ENCODE data around the gene RIPK1. TPM values are rescaled to one million over a fixed set of nuclear protein-coding genes. Genes with fewer than 3 reads are reported as not detected.

Gene RIPK1
- total and polyA plus RNA-seq, 9 of the 15 experiments (the other 6 are each of a cell fraction or from before 2014, with no cell fraction given) = 3.8 to 24.9 (median 17.7) TPM

DNA sequence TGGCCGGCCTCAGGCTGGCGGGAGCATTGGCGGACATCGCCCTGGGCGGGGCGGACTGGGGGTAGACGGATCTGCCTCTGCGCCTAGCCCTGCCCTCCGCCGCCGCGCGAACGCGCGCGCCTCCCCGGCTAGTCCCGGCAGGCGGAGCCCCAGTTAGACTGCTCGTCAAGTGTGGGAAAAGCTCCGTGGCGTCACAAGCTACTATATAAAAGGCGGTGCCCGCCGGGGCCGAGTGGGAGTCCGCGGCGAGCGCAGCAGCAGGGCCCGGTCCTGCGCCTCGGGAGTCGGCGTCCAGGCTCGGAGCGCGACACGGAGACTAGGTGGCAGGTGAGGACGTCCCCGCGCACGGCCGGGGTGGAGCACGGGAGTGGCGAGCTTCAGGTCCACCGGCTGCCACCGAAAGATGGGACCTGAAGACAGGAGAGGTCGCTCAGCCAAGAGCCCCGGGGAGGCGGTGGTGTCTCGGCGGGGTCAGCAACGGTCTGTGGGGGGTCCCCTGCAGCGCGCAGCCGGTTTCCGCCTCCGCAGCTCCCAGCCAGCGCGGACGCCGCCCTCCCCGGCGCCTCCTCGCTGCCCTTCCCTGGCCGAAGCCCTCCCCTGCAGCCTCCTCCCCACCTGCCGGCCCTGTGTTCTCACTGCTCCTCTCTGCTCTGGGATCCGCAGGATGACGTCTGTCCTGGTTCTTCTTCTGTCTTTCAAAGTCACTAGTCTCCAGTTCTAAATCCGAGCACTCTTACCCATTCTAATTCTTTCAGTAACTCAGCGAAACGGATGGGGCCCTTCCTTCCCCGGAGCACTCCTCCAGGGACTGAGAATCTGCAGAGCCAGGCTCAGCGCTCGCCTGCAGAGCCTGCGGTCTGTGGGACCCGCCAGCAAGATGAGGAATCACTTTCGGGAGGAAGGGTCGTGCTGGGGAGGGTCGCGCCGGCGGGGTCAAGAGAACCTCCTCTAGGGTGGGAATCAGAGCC is 4.3 kb upstream of the RIPK1 start (continued):
- TF ChIP-seq SAFB (IDR thresholded peaks at IDR 0.05; ENCODE audit: borderline replicate concordance, low read depth, low read length) = peak; percentile 95
- TF ChIP-seq, protein P1, sequence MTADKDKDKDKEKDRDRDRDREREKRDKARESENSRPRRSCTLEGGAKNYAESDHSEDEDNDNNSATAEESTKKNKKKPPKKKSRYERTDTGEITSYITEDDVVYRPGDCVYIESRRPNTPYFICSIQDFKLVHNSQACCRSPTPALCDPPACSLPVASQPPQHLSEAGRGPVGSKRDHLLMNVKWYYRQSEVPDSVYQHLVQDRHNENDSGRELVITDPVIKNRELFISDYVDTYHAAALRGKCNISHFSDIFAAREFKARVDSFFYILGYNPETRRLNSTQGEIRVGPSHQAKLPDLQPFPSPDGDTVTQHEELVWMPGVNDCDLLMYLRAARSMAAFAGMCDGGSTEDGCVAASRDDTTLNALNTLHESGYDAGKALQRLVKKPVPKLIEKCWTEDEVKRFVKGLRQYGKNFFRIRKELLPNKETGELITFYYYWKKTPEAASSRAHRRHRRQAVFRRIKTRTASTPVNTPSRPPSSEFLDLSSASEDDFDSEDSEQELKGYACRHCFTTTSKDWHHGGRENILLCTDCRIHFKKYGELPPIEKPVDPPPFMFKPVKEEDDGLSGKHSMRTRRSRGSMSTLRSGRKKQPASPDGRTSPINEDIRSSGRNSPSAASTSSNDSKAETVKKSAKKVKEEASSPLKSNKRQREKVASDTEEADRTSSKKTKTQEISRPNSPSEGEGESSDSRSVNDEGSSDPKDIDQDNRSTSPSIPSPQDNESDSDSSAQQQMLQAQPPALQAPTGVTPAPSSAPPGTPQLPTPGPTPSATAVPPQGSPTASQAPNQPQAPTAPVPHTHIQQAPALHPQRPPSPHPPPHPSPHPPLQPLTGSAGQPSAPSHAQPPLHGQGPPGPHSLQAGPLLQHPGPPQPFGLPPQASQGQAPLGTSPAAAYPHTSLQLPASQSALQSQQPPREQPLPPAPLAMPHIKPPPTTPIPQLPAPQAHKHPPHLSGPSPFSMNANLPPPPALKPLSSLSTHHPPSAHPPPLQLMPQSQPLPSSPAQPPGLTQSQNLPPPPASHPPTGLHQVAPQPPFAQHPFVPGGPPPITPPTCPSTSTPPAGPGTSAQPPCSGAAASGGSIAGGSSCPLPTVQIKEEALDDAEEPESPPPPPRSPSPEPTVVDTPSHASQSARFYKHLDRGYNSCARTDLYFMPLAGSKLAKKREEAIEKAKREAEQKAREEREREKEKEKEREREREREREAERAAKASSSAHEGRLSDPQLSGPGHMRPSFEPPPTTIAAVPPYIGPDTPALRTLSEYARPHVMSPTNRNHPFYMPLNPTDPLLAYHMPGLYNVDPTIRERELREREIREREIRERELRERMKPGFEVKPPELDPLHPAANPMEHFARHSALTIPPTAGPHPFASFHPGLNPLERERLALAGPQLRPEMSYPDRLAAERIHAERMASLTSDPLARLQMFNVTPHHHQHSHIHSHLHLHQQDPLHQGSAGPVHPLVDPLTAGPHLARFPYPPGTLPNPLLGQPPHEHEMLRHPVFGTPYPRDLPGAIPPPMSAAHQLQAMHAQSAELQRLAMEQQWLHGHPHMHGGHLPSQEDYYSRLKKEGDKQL (CRISPR knock-in tag; IDR thresholded peaks at IDR 0.05; ENCODE audit: borderline replicate concordance) = peak; percentile 89; the same call in 1 of the 2 replicates
- 0 out of 2 replicates have a peak, but pooled peaks have one; percentile 8 for TF ChIP-seq MTA2 (IDR thresholded peaks at IDR 0.05; ENCODE audit: low read depth)
- TF ChIP-seq, protein P2, sequence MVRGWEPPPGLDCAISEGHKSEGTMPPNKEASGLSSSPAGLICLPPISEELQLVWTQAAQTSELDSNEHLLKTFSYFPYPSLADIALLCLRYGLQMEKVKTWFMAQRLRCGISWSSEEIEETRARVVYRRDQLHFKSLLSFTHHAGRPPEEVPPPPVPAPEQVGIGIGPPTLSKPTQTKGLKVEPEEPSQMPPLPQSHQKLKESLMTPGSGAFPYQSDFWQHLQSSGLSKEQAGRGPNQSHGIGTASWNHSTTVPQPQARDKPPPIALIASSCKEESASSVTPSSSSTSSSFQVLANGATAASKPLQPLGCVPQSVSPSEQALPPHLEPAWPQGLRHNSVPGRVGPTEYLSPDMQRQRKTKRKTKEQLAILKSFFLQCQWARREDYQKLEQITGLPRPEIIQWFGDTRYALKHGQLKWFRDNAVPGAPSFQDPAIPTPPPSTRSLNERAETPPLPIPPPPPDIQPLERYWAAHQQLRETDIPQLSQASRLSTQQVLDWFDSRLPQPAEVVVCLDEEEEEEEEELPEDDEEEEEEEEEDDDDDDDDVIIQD (CRISPR knock-in tag; IDR thresholded peaks at IDR 0.05) = no peak
- no peak for TF ChIP-seq KAT8 (IDR thresholded peaks at IDR 0.05; ENCODE audit: low read depth)
- TF ChIP-seq ZKSCAN3 (CRISPR knock-in tag; IDR thresholded peaks at IDR 0.05) = no peak
- TF ChIP-seq YY1 (IDR thresholded peaks at IDR 0.05; ENCODE audit: borderline replicate concordance in 1 of 3, control insufficient read depth in 1 of 3, extremely low read depth in 1 of 3, insufficient read depth in 3 of 3, insufficient read length in 1 of 3, insufficient replicate concordance in 2 of 3, low read depth in 1 of 3, low read length in 2 of 3) = no peak
- no peak for TF ChIP-seq FOXA1 (IDR thresholded peaks at IDR 0.05; ENCODE audit: borderline replicate concordance)
- TF ChIP-seq, protein P3, sequence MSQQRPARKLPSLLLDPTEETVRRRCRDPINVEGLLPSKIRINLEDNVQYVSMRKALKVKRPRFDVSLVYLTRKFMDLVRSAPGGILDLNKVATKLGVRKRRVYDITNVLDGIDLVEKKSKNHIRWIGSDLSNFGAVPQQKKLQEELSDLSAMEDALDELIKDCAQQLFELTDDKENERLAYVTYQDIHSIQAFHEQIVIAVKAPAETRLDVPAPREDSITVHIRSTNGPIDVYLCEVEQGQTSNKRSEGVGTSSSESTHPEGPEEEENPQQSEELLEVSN (IDR thresholded peaks at IDR 0.05; ENCODE audit: borderline replicate concordance in 1 of 2, extremely low read depth in 1 of 2, insufficient read depth in 1 of 2, insufficient read length in 1 of 2, low read depth in 1 of 2, low read length in 1 of 2, poor library complexity in 1 of 2, severe bottlenecking in 1 of 2) = peak in 1 of 2 experiments; percentile 82
- TF ChIP-seq, protein P4, sequence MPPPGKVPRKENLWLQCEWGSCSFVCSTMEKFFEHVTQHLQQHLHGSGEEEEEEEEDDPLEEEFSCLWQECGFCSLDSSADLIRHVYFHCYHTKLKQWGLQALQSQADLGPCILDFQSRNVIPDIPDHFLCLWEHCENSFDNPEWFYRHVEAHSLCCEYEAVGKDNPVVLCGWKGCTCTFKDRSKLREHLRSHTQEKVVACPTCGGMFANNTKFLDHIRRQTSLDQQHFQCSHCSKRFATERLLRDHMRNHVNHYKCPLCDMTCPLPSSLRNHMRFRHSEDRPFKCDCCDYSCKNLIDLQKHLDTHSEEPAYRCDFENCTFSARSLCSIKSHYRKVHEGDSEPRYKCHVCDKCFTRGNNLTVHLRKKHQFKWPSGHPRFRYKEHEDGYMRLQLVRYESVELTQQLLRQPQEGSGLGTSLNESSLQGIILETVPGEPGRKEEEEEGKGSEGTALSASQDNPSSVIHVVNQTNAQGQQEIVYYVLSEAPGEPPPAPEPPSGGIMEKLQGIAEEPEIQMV (tag; conservative IDR thresholded peaks at IDR 0.05; ENCODE audit: low read depth) = no peak
- TF ChIP-seq, protein P5, sequence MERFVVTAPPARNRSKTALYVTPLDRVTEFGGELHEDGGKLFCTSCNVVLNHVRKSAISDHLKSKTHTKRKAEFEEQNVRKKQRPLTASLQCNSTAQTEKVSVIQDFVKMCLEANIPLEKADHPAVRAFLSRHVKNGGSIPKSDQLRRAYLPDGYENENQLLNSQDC (CRISPR knock-in tag; IDR thresholded peaks at IDR 0.05) = 0 out of 2 replicates have a peak, but pooled peaks have one; percentile 22
- TF ChIP-seq, protein P6, sequence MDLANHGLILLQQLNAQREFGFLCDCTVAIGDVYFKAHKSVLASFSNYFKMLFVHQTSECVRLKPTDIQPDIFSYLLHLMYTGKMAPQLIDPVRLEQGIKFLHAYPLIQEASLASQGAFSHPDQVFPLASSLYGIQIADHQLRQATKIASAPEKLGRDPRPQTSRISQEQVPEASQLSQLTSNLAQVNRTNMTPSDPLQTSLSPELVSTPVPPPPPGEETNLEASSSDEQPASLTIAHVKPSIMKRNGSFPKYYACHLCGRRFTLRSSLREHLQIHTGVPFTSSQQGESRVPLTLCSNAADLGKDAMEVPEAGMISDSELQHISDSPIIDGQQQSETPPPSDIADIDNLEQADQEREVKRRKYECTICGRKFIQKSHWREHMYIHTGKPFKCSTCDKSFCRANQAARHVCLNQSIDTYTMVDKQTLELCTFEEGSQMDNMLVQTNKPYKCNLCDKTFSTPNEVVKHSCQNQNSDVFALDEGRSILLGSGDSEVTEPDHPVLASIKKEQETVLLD (IDR thresholded peaks at IDR 0.05) = peak; percentile 59; the same call in 1 of the 2 replicates
